Tibial artery (tissue), 4 donors: ENCODE data around the gene SDHC.

ENCODE experiments used
- DNase-seq, 2 donors: peaks; one replicate each; pipeline ENCODE4 v3.0.0-alpha.2; 2019
- H3K27ac ChIP-seq, 2 donors: fragments of 200-600 bp; sonication (generic) in 1 of 2; 1 replicate in 1 of 2; 2 replicates in 1 of 2; pipeline ENCODE4 v1.5.1; 2018 to 2019; ENCODE audit warnings: mild to moderate bottlenecking in 1 of 2
- H3K27me3 ChIP-seq, 2 donors: fragments of 200-600 bp; sonication (generic) in 1 of 2; one replicate each; pipeline versions ENCODE4 v1.5.1 to v1.6.0; 2016 to 2019
- H3K36me3 ChIP-seq, 3 donors: fragments of 200-600 bp; sonication (generic) in 2 of 3; one replicate each; pipeline ENCODE4 v1.5.1; 2016 to 2019; ENCODE audit warnings: mild to moderate bottlenecking in 2 of 3
- H3K4me1 ChIP-seq, 4 donors: fragments of 200-600 bp; sonication (generic) in 2 of 4; 1 replicate in 3 of 4; 2 replicates in 1 of 4; pipeline ENCODE4 v1.5.1; 2016 to 2019
- H3K4me3 ChIP-seq, 2 donors: fragments of 200-600 bp; sonication (generic) in 1 of 2; 1 replicate in 1 of 2; 2 replicates in 1 of 2; pipeline ENCODE4 v1.5.1; 2018 to 2019; ENCODE audit warnings: mild to moderate bottlenecking in 2 of 2
- H3K9me3 ChIP-seq, 3 donors: fragments of 200-600 bp; sonication (generic) in 1 of 3; one replicate each; pipeline ENCODE4 v1.5.1; 2016 to 2019
- intact Hi-C: fragments of 100-400 bp; cut with DNase I; formaldehyde crosslinking; loops from one replicate; pipeline ENCODE4 v1.15.0; 2023; ENCODE audit warnings: low total_unique reads
- TF ChIP-seq, protein P1 (sequence below), 2 experiments: fragments of 200-600 bp in 1 of 2; fragments of 450-650 bp in 1 of 2; IDR thresholded peaks; one replicate each; pipeline ENCODE4 v1.5.1; 2017 to 2019; ENCODE audit warnings: antibody characterized with exemption in 2 of 2, mild to moderate bottlenecking in 1 of 2, moderate library complexity in 1 of 2

Gene SDHC

GRCh38 chr1:161290779-161291178 is 23.4 kb upstream of the SDHC start:
- Histone ChIP-seq H3K4me3 (no peak overlapping the region), H3K36me3 (no peaks in the 10 kb centered on the region), H3K9me3 (no peaks in the 10 kb centered on the region), H3K4me1 (no peaks in the 10 kb centered on the region), H3K27ac (no peak overlapping the region), H3K27me3 (no peaks in the 10 kb centered on the region)
- intact Hi-C loops, result no loop called here
- TF ChIP-seq, protein P1, sequence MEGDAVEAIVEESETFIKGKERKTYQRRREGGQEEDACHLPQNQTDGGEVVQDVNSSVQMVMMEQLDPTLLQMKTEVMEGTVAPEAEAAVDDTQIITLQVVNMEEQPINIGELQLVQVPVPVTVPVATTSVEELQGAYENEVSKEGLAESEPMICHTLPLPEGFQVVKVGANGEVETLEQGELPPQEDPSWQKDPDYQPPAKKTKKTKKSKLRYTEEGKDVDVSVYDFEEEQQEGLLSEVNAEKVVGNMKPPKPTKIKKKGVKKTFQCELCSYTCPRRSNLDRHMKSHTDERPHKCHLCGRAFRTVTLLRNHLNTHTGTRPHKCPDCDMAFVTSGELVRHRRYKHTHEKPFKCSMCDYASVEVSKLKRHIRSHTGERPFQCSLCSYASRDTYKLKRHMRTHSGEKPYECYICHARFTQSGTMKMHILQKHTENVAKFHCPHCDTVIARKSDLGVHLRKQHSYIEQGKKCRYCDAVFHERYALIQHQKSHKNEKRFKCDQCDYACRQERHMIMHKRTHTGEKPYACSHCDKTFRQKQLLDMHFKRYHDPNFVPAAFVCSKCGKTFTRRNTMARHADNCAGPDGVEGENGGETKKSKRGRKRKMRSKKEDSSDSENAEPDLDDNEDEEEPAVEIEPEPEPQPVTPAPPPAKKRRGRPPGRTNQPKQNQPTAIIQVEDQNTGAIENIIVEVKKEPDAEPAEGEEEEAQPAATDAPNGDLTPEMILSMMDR (IDR thresholded peaks at IDR 0.05), result no peak
- DNase-seq, result no peak

GRCh38 chr1:161297415-161297814 is 16.8 kb upstream of the SDHC start:
- TF ChIP-seq, protein P1 (IDR thresholded peaks at IDR 0.05), result no peak
- intact Hi-C loops, result no loop called here
- Histone ChIP-seq H3K4me3 (no peak overlapping the region), H3K27ac (no peak overlapping the region), H3K9me3 (no peaks in the 10 kb centered on the region), H3K27me3 (no peaks in the 10 kb centered on the region), H3K4me1 (no peaks in the 10 kb centered on the region), H3K36me3 (no peaks in the 10 kb centered on the region)
- DNase-seq, result no peak

- Histone ChIP-seq H3K27ac (no peak overlapping the region), H3K9me3 (no peaks in the 10 kb centered on the region), H3K36me3 (no peaks in the 10 kb centered on the region), H3K4me1 (no peaks in the 10 kb centered on the region), H3K4me3 (no peak overlapping the region), H3K27me3 (no peaks in the 10 kb centered on the region)
- intact Hi-C loops, result no loop called here
- TF ChIP-seq, protein P1 (IDR thresholded peaks at IDR 0.05), result no peak
- DNase-seq, result no peak
These were observed 16.1 kb upstream of the SDHC start for GRCh38 chr1:161298116-161298515.

DNA sequence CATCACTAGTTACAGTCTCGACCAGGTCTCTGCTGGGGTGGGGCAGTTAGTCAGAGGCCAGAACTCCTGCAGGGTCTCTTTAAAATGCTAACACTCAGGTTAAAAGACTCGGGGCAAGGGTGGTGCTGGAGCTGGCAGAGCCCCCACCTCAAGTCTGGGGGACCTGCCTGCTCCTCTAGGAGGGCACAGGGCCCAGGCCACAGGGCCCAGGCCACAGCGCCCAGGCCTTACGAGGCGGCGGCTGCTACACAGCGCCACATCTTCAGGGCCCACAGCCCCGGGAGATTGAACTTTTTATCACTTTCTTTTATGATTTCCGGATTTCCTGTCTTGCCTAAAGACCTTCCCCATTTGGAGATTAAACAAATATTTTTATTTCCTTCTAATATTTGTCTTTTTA is 14.8 kb upstream of the SDHC start:
- no peaks in the 10 kb centered on the region for H3K9me3 ChIP-seq
- intact Hi-C loops, result no loop called here
- H3K27me3 ChIP-seq, result no peaks in the 10 kb centered on the region
- TF ChIP-seq, protein P1 (IDR thresholded peaks at IDR 0.05), result no peak
- no peaks in the 10 kb centered on the region for H3K4me1 ChIP-seq
- no peak overlapping the region for H3K27ac ChIP-seq
- no peak overlapping the region for H3K4me3 ChIP-seq
- no peak for DNase-seq
- H3K36me3 ChIP-seq, result no peaks in the 10 kb centered on the region

GRCh38 chr1:161300478-161300877 is 13.7 kb upstream of the SDHC start:
- TF ChIP-seq, protein P1 (IDR thresholded peaks at IDR 0.05), result no peak
- Histone ChIP-seq H3K27ac (no peak overlapping the region), H3K4me1 (peaks cover 0 to 8% (median 6%) of the 10 kb centered on the region in 4 donors), H3K27me3 (peaks cover 0 to 10% of the 10 kb centered on the region in 2 donors), H3K4me3 (no peak overlapping the region), H3K36me3 (no peaks in the 10 kb centered on the region), H3K9me3 (no peaks in the 10 kb centered on the region)
- intact Hi-C loops, result no loop called here
- DNase-seq, result no peak
